Endometrium (tissue), 2 donors: Measurements from ENCODE around the gene ADAMTS12.

Experiments
- FAIRE-seq: peaks from 2 replicates; lab custom pipeline; 2012; peaks lifted over from hg19 to GRCh38; lab: Jason Lieb, UNC
- donor health status: control.
- donor health status: control.

Gene ADAMTS12

DNA sequence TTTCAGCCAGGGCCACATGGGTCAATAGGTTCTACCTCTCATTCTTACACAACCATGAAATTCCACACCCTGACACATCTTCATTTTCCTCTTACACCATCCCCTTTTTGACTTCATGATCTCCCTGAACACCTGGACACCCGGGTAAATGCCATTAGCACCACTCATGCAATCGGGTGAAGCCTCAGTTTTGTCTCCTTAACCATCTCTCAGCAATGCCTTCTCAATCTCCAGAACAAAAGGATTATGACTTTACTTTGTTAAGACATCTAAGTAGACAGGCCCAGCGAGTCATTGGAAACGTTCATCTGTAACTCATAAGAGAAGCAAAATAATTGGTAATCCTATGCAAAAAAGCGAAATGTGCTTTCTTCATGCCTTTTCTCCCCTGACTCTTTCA is 49.9 kb downstream of the ADAMTS12 start:
- no peak for FAIRE-seq

DNA sequence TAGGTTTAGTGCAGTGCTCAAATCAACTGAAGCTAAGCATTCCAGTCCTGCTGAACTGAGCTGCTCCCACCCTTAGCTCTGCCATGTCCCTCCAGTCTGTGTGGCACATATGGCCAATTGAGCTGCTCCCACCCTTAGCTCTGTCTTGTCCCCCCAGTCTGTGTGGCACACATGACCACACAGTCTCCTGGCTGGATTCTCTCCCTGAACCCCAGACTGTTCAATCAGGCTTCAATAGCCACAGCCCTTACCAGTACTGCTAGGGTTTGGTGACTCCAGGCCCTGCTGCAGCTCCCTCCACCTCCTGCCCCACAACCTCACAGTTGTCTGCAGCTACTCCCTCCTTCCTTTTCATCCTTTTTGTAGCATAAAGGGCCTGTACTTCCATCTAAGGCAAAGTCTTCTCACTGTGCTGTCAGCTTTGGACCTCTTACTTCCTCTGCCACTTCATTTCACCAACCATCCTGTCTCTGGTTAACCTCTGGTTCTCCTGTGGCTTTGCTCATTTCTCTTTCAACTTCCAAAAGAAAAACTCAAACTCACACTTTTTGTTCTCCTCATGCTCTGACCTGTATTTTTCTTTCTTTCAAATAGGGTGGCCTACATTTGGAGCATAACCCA is 50.8 kb downstream of the ADAMTS12 start:
- no peak for FAIRE-seq

DNA sequence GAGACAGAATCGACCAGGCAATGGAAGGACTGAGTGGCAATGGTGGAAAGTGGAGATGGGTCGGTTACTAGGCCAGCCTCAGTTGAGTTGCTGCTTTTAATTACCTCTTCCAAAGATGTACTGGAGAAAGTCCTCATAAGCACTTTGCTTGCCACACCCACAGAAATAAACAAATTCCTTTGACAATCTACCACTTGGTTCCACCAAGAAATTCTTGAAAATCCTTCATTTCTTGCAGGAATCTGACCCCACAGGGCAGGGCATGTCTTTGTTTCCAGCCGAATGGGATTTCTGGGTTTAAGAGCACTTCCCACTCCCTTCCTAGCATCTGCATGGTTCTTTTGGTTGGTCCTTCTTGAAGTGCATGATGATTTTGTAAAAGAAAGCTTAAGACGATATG is 54.5 kb downstream of the ADAMTS12 start:
- no peak for FAIRE-seq

DNA sequence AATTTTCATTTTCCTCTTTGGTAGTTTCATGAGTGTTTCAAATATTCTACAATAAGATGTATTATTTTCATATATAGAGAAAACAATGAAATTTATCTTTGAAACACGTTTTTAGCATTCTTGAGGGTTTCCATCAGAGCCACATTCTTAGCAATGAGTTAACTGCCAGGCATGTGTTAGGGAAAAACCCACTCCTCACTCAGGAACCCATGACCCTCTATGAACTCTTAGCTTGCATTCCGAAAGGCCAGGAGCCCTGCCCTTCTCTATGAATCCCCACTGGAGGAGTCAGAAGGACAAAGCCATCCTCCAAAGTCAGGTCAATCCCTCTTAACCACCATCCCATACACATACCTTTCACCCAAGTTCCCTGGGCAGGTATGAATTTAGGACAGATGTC is 57.5 kb downstream of the ADAMTS12 start:
- no peak for FAIRE-seq

DNA sequence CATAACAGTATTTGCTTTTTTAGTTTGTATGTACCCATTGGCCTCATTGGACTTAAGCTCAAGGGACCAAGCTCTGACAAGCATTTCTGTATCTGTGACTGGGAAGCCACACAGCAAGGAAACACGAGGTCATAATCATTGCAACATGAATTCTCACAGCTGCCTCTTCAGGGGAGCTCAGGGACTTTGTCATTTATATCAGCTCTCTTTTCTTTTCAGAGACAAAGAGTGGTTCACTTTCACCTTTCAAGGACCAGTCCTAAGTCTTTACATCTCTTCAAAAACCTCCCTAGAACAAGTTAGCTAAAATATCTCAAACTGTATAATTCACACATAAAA is 58.6 kb downstream of the ADAMTS12 start:
- FAIRE-seq = no peak

DNA sequence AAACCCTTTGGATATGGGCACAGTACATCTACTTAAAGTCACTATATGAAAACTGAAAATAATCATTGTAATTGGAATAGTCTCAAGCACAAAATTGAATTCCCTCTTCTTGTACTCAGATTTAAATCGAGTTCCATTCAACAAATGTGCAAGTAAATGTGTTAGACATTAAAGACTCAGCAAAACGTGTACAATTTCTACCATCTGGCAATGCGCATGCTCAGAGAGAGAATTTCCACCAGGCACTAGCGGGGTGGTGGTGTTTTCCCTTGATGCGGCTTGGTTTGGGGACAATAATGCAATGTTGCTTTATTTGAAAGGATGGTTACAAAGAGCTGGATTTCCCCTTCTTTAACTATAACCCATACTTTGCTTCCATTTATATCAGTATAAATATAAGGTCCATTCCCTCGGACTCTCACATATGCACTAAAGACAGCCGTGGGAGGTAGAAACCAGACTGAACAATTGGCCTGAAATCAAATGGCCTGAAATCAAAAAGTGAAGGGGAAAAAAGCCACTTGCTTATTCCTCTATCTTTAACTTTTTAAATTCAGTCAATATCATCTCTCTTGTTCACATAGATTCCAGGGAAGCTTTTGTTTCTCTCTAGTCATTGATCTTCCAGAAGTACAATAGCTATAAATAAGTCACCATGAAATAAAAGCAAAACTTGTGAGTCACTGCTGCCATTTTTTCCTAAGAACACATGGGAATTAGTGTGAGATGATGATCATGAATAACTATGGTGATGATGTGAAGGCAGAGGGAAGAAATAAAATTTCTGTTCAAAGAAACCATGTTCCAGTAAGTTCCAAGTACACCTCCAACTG is 59.2 kb downstream of the ADAMTS12 start:
- FAIRE-seq = no peak

DNA sequence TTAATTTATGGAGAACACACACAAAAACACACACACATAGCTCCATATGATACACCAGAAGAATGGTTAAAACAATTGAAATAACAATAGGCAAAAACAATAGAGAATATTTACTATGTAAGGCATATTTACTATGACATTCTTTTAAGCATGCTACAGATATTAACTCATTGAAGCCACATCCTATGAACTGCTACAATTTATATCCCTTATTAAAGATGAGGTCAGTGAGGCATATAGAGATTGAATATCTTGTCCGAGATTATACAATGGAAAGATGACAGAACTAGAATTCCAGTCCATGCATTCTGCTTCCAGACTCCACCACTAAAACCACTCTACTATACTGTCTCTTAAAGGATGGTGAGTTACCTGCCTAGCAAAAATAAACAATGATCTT is 60.7 kb downstream of the ADAMTS12 start:
- FAIRE-seq = no peak

DNA sequence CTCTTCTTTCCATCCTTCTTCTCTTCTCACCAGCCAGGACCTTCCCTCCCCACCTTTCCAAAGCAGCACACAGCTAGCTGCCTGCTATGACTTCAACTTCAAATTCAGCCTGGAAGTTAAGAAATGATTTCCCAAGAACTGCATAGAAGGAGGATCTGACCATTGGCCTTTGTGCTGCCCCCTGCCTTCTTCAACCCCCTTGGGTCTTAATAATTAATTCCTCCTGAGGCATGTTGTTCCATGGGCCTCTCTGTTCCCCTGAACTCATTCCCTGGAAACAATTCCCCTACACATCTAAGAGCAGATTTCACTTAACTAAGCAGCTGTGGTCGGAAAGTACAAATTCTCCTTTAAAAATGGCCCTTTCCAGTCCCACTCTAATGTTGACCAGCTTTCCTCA is 62.4 kb downstream of the ADAMTS12 start:
- FAIRE-seq = no peak

DNA sequence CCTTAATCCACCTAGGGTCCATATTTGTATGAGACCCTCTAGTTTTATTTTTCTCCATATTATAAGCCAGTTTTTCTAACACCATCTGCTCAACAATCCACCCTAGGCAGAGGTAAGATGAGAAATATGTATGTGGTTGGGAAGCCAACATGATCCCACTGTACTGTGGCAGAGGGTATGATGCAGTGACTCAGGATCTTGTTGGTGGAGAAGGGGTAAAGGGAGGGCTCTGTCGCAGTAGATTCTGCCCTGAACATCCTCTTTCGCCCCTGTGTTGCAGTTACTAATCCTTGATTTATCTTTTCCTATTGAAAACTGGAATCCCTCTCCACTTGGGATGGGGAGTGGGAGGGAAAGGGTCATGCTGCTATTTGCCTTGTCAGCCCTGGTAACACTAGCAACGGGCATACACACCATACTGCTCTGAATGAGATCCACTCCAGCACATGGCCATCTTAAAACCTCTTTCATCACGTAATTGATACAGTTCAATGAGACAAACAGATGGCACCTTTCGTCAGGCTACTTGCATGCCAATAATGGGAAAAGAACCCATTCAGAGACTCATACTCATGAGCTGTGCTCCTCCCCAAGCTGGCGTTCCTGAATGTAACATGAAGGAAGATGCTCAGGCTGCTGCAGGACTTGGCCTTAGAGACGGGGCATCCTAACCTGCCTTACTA is 63.0 kb downstream of the ADAMTS12 start:
- FAIRE-seq = no peak

DNA sequence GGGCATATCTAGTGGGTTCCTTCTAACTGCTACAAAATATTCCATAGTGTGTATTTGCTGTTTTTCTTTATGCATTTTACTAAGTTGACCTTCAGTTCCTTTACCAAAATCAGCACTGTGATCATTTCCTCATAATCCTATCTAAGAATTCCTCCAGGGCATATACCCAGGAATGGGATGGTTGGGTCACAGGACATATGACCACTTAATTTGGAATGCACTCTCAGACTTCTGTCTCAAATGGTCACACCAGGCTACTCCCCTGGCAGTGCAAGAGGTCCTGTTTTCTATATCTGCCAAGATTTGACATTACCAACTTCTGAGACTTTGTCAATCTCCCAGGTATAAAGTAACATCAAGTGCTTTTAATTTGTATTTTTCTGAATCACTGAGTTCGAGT is 63.9 kb downstream of the ADAMTS12 start:
- FAIRE-seq = no peak

DNA sequence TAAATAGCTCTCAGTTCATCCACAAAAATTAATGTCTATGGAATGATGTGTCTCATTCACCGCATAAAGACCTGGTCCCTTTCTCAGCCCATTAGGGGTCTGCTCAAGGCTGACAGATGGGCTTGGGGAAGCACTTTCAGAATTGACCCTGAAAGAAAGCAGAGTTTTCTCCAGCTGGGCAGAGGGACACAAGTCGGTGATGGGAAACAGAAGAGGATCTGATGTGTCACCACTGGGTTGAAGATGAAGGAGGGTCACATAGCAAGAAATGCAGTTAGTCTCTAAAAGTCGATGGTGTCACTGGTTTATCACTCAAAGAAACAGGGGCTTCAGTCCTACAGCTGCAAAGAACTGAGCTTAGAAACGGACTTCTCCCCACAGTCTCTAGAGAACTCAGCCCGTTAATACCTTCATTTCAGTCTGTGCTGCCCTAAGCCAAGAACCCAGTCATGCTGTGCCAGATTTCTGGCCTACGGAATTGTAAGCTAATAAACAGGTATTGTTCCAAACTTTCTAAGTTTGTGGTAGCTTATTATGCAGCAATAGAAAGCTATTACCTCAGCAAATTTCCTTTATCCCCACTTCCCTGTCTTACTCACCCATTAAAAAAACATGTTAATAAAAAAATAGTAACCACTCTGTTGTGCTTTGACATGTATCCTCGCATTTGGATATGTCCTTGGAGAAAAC is 64.6 kb downstream of the ADAMTS12 start:
- no peak for FAIRE-seq

DNA sequence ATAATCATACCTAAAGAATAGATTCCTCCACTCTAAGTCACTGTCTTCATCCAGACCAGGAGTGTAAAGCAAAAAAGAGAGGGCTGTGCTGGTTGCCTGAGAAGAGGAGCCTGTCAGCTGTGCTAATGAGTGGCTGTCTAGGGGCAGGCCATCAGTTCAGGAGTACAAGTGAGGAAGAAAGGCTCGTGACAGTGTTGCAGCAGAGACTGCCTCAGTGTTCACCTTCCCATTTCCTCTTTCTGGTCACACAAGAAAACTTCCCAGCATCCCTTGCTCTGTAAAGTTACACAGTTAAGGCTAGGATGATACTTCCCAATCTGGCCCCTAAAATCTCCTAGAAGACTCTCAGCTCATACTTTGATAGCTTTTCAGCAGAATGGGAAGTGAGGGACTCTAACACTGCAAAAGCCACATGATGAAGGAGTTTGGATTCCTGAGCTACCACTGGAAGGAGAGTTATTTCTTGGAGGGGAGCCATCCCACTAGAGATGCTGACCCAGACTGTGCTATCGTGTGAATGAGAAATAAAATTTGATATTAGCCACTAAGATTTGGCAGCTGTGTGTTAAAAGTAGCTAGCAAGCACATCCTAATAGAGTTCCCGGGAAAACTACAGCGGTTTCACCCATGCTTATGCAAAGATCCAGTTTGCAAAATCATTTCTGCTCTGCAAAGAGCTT is 67.1 kb downstream of the ADAMTS12 start:
- no peak for FAIRE-seq

DNA sequence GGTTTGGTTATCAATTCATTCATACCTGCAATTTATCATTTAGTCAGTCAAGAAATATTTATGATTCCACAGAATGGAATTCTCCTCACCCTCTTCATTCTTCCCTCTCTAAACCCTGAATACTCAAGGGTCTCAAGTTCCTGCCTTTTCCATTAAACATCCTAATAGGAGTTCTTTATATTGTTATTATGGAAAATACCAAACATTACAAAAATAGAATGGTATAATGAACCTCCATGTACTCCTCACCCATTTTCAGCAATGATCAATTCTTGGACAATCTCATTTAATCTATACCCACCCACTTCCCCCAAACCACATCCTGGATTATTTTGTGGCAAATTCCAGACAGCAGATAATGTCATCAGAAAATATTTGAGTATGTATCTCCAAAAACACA is 74.5 kb downstream of the ADAMTS12 start:
- no peak for FAIRE-seq

DNA sequence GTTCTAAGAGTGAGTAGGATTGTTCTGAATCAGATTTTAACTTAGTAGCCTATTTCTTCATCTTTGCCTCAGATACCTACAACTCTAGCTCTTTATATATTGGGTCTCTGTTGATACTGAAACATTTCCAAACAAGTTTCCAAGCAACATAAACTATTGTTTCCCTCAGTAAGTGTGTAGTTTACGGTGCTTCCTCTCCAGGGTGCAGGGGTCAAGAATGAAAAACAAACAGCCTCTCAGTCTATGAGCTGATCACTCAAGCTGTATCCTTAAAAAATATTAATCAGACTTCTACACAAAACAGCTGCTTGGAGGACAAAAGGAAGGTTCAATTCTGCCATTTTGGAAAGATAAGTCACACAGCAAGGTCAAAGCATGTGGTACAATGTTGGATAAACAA is 75.0 kb downstream of the ADAMTS12 start:
- no peak for FAIRE-seq

DNA sequence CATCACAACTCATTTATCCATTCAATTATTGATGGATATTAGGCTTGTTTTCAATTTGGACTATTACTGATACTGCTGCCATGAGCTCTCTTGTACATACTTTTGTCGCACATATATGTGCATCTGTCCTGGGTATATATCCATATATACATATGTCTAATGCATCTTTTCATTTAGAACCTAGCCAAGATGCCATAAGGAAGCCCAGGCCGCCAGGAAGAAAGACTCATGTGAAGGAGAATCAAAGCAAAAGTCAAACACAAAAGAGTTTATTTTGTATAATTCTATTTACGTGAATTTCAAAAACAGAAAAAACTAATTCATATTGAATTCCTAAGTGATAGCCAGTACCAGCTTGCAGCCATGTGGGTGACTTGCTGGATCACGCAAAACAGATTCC is 79.0 kb downstream of the ADAMTS12 start:
- no peak for FAIRE-seq

DNA sequence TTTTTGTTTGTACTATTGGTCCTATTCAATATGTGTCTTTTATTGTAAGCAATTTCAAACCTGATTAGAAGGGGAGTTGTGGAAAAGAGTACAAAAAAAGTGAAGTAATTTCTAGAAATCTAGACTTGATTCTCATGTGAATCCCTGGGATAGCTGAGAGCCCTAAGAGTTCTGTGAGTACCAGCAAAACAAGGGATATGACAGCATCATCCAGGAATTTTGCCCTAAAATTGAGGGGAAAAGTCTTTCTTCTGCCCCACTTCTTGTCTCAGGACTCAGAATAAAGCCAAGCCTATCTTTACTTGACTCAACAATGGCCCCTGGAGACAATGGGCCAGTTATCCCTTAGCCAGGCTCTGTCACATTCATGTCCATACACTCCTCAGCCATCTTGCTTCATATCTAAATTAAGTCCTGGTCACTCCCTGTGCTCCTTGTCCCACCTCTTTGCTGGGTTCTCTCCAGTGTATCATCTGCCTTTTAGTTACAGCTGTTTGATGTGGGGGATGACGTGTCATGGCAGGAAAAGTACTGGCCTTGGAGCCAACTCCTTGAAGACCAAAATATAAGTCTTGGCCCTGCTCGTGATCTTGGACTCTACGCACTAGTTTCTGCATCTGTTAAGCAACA is 81.2 kb downstream of the ADAMTS12 start:
- no peak for FAIRE-seq

DNA sequence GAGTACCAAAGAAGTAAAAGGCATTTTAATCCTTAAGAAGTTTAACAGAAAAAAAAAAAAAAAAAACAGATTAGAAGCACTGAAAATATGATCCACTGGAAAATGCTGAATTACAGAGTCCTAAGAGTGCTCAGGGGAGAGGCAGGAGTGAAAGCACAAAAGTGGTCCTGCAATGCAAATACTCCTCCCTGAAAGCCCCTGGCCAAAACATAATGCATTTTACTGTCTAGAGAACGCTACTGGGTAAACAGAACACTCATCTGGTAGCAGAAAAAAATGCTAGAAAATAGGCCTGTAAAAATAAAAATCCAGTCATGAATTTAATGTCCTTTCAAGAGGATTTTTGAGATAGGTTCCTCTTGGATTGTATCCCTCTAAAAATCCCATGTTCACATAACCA is 81.9 kb downstream of the ADAMTS12 start:
- FAIRE-seq = no peak

DNA sequence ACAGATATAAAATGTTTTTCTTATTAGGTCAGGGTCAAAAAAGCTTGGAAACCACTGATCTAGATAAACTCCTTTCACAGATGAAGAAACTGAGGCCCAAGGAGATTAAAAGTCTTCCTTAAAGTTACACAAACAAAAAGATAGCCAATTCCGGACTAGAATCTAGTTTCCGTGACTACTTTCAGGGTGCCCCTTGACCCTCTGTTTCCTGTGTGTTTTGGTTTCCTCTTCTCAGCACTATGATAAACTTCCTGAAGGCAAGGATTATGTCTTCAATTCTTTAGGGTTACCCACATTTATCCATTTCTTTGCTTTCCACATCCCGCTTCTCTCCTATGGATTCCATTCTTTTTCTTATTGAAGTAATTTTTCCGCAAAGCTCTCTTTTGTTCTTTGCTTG is 83.1 kb downstream of the ADAMTS12 start:
- FAIRE-seq = no peak

DNA sequence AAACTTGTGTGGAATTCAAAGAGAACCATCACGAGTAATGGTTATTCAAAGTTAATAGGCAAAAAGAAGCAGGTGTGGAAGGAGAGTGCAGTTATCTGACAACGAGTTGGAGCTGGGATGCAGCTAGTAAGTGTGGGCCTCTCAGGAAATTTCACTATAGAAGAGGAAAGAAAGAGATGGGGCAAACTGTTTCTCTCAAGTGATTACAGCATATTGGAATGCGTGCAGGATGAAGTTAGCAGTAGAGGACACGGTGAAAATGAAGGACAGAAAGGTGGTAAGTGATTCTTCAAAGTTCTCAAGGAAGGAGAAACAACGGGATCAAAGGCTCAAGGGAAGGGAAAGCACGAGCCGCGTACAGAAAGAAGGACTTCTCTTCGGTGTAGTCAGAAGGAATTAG is 84.0 kb downstream of the ADAMTS12 start:
- no peak for FAIRE-seq

DNA sequence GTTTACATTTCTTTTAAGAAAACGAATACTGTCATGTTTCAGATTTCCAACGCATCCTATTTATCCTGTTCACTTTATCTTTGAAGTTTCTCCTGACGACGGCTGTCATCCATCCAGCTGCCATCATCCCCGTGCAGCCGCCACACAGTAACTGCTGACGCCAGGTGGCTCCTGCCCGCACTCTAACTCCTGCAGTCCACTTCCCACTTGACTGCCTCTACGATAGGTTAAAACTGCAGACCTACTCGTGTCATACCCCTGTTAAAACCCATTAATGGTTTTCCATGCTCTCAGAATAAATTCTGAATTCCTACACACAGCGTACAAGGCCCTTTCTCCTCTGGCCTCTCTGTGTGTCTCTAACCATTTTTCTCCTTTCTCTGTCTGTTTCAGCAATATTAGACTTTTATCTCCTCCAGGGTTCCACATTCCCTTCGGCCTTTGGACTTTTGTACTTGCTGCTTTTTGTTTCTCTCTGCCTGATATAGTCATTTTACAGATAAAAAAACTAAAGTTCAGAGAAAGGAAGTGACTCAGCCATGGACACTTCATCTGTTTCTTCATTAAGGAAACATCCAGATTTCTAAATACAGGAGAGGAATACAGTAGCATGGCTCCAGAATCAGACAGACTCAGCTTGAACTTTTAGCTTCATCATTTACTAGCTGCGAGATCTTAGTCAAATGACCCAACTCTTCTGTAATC is 84.9 kb downstream of the ADAMTS12 start:
- FAIRE-seq = no peak

DNA sequence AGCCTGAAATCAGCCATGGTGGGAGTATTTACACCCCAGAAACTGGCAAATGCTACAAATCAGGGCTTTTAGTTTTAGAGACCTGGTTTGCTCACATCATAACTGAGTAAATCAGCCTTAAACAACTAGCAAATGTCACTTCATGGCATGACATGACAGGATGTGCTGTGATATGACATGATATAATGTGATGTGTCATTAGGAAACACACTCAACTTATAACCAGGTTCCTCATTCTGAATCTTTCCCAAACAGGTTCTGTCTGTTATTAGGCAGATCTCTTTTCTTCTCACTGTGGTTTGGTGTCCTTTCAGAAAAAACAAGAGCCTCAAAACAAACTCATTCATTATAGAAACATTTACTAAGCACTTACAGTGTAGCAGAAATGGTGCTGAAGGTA is 90.5 kb downstream of the ADAMTS12 start:
- FAIRE-seq = no peak
